ENCODE results near the gene MBD5.

Gene MBD5

GRCh38 chr2:148231858-148232257 lies 211.0 kb downstream of the MBD5 start:
- no peak for DNase-seq

DNA sequence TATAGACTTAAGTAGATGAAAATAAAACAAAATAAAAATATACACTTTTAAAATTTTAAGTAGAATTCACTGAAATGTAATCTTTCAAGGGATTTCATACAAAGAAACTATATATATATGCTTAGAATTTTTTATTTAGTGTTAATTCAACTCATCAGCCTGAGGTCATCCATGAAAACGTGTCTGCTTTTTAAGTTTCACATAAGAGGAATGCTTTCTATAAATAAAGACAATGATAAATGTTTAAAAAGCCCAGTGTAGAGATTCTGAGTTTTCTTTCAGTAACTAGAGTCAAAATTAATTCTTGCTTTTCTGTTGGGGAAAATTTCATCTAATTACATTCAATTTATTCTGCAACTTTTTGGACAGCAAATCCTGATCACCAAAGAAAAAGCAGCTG lies 213.3 kb downstream of the MBD5 start:
- DNase-seq, result no peak

DNA sequence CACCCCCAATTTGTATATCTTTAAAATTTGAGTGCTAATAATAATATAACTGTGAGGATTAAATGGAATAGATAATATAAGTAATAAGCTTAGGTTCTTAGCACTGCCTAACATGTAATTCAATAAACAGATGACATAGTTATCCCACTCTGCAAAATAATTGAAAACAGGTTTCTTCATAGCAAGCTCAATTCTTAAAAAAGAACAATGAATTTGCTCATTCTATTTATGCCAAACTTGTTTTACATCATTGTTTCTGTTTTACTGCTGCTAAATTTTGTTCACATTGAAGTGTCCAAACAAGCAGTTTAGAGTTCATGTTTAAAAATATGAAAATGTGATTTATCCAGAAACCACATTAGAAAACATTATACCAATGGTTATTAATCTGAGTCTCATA lies 217.0 kb downstream of the MBD5 start:
- no peak for DNase-seq

GRCh38 chr2:148238561-148238960 lies 217.7 kb downstream of the MBD5 start:
- no peak for DNase-seq

DNA sequence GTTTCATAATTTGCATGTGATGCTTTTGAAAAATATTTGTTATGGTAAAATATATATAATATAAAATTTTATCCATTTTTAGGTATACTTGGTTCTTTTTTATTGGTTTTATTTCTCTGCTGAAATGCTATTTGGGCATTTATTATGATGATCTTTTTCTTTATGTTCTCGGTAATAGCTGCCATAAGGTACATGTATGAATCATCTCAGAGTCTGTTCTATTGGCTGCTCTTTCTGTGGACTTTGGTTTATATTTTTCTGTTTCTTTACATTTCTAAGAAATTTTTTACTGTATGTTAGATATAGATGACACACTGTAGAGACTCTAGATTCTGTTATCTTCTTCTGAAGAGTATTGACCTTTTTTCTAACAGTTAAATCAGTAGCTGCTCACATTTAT lies 219.9 kb downstream of the MBD5 start:
- no peak for DNase-seq

- DNase-seq, result no peak
These were observed 223.9 kb downstream of the MBD5 start for GRCh38 chr2:148244593-148245292.

DNA sequence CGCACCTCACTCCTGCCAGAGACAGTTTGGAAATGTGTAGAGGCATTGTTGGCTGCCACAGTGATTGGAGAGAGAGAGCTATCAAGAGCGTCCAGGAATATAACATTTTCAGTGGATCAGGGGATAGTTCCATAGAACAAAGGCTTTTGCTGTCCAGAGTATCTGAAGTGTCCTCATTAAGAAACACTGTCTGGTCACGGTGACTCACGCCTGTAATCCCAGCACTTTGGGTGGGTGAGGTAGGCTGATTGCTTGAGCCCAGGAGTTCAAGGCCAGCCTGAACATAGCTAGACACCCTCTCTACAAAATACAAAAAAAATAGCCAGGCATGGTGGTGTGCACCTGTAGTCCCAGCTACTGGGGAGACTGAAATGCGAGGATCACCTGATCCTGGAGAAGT lies 231.1 kb downstream of the MBD5 start:
- DNase-seq, result no peak

DNA sequence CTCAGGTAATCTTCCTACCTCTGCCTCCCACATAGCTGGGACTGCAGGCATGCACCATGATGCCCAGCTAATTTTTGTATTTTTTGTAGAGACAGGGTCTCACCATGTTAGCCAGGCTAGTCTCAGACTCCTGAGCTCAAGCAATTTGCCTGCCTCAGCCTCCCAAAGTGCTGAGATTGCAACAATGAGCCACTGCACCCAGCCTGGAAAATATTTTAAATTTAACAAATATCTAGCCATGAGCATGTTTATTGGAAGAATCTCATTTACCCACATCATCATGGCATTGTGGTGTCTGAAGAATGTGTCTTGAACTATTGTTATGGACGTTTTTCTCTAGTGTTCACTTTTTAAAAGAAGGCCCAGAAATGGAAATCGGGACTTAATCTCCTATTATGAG lies 231.8 kb downstream of the MBD5 start:
- no peak for DNase-seq

GRCh38 chr2:148253685-148254084 lies 232.8 kb downstream of the MBD5 start:
- no peak for DNase-seq

GRCh38 chr2:148255929-148256328 lies 235.0 kb downstream of the MBD5 start:
- no peak for DNase-seq

GRCh38 chr2:148257276-148257675 lies 236.4 kb downstream of the MBD5 start:
- no peak for DNase-seq

GRCh38 chr2:148258124-148258523 lies 237.2 kb downstream of the MBD5 start:
- DNase-seq, result no peak

- no peak for DNase-seq
These were observed 238.8 kb downstream of the MBD5 start for GRCh38 chr2:148259674-148260073.

- DNase-seq, result no peak
These were observed 243.0 kb downstream of the MBD5 start for GRCh38 chr2:148263890-148264289.

DNA sequence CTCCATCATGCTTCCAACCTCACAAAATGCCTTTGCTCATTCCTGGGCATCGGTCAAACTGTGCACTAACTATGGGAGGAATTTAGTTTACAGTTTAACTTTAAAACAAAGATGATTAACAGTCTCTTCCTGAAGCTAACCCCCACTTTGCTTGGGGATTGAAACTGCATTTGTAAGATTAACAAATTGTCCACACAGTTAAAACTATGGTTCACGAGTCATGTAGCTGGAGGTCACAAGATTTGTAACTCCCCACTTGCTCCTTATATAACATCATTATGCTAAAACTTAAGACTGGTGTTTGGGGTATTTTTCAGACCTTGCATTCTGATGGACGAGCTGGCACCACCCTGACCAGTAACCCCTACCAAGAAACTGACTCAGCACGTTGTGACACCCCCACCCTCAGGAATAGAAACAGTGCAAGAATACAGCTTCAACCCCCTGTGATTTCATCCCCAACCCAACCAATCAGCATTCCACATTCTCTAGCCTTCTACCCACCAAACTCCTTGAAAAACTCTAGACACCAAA lies 252.3 kb downstream of the MBD5 start:
- DNase-seq, result no peak

DNA sequence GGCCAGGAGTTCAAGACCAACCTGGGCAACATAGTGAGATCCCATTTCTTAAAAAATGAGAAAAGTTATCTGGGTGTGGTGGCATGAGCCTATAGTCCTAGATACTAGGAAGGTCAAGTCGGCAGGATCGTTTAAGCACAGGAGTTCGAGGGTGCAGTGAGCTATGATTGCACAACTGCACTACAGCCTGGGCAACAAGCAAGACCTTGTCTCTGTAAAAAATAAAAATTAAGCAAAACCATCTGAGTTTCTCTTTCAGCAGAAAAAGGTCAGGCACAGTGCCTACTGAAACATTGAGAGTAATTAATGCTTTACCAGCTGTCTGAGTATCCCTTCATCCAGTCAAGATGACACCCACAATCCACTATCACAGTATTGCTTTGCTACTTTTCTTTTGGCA lies 258.3 kb downstream of the MBD5 start:
- no peak for DNase-seq

- no peak for DNase-seq
These were observed 261.3 kb downstream of the MBD5 start for GRCh38 chr2:148282201-148282600.

- DNase-seq, result no peak
These were observed 271.5 kb downstream of the MBD5 start for GRCh38 chr2:148292431-148292830.

DNA sequence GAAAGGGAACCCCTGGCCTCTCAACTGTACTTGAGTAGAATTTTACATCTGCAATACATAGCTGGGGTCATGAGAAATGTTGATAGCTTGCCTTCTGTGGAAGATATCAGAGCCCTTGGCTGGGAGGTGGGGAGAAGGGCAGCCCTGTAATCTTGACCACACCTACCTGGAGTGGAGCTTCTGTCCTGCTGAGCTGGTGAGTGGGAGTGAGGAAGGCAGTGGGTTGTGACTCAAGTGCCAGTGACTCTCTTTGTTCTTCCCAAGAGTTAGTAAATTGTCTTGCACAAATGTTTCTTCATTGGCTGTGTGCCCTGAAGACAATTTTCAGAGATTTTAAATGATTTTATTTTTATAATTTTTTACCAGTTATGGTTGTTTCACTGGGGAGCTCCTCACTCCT lies 277.3 kb downstream of the MBD5 start:
- DNase-seq, result no peak

GRCh38 chr2:148299616-148300015 lies 278.7 kb downstream of the MBD5 start:
- DNase-seq, result no peak

DNA sequence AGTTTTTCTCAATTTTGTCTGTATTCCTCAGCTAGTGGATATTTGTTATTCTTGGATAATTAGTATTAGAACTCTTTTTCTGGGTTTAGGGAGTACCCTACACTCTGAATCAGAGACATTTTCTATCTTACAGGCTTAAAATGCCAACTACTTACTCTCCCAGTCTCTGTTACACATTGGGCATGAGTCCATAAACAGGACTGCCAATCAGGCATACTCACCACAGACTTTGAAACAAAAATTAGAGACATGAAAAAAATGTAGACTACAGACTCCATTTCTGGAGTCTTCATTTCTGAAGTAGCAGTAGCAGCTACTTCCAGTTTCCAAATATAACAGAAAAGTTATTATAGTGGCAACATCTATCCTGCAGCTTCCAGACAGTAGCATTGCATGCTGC lies 279.7 kb downstream of the MBD5 start:
- no peak for DNase-seq

DNA sequence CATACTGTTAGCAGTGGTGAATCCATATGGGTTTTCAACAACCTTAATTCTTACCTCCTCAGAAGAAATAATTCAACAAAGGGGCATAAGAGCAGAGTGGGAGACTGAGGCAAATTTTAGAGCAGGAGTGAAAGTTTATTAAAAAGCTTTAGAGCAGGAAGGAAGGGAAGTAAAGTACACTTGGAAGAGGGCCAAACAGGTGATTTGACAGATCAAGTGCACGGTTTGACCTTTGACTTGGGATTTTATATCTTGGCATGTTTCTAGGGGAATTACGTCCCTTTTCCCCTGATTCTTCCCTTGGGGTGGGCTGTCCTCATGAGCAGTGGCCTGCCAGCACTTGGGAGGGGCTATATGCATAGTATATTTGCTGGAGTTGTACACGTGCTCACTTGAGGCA lies 280.5 kb downstream of the MBD5 start:
- no peak for DNase-seq

DNA sequence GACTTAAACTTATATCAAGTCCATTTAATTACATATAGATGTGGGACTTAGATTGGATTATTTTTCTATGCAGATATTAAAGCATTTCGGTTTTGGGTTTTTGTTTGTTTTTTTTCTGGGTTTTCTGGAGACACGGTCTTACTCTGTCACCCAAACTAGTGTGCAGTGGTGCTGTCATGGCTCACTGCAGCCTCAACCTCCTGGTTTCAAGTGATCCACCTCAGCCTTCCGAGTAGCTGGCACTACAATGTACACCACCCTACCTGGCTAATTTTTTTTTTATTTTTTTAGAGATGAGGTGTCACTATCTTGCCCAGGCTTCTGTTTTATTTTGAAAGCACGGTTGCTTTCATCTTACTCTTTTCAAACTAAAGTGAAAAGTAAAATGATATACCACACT lies 281.6 kb downstream of the MBD5 start:
- no peak for DNase-seq

DNA sequence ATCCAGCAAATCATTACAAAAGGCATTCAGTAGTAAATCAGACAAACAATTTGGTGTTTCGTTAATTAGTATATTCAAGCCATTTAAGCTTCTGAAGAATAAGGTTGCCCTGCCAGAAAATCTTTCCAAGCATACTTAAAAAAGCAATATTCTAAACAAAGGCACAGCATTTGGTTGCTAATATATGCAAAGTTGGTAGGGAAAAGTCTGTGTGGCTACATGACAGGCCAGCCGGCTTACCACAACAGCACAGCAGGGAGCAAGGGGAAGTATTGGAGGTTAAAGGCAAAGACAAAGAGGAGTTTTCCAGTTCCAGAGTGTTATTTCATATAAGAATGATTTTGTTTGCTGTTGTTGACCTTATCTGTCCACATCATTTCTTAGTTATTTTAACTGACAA lies 282.3 kb downstream of the MBD5 start:
- no peak for DNase-seq

DNA sequence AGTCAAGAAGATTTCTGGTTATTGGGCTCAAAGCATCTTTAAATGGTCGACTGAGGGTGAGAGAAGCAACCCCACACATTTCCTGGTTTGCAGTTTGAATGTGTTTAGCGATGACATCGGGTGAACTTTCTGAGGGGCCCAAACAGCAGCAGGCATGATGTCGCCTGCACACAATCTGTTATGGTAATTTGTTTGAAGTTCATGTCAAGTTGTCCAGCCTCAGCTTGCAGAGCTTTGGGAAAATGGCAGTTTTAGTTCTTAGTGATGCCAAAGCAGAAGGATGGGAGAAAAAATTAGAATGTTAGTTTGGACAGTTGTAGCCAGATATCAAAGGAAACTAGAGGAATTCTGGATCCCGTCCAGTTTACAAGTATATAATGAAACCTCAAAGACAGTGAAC lies 284.6 kb downstream of the MBD5 start:
- DNase-seq, result no peak

Measured in NCI-H524 treated with DMSO at 0.1 percent for 48 hours (cell line).